Parathyroid adenoma (tissue), 2 donors: ENCODE measurements around the gene PYDC2.

ENCODE experiments used
- H2AFZ ChIP-seq: fragments of 300-600 bp; sonication (generic); one replicate; pipeline ENCODE4 v1.7.0; 2017; ENCODE audit warnings: antibody characterized with exemption, mild to moderate bottlenecking
- H3K27ac ChIP-seq: fragments of 300-600 bp; sonication (generic); one replicate; pipeline ENCODE4 v1.7.0; 2017
- H3K27me3 ChIP-seq: fragments of 300-600 bp; sonication (generic); one replicate; pipeline ENCODE4 v1.7.0; 2017; ENCODE audit warnings: low read length; ENCODE audit not compliant: control insufficient read depth, insufficient read depth
- H3K36me3 ChIP-seq: fragments of 300-600 bp; sonication (generic); one replicate; pipeline ENCODE4 v1.7.0; 2017; ENCODE audit warnings: low read length; ENCODE audit not compliant: control insufficient read depth, insufficient read depth
- H3K4me1 ChIP-seq: fragments of 300-600 bp; sonication (generic); one replicate; pipeline ENCODE4 v1.7.0; 2017; ENCODE audit warnings: control low read depth
- H3K4me2 ChIP-seq: fragments of 300-600 bp; sonication (generic); one replicate; pipeline ENCODE4 v1.7.0; 2017; ENCODE audit warnings: low read length
- H3K4me3 ChIP-seq: fragments of 300-600 bp; sonication (generic); one replicate; pipeline ENCODE4 v1.7.0; 2017; ENCODE audit warnings: low read depth, low read length
- H3K79me2 ChIP-seq: fragments of 300-600 bp; sonication (generic); one replicate; pipeline ENCODE4 v1.7.0; 2017; ENCODE audit warnings: control low read depth
- H3K9ac ChIP-seq: fragments of 300-600 bp; sonication (generic); one replicate; pipeline ENCODE4 v1.7.0; 2017; ENCODE audit warnings: mild to moderate bottlenecking
- H3K9me3 ChIP-seq: fragments of 300-600 bp; sonication (generic); one replicate; pipeline ENCODE4 v1.7.0; 2017; ENCODE audit warnings: low read length; ENCODE audit not compliant: control insufficient read depth
- TF ChIP-seq, protein P1 (sequence below): fragments of 300-600 bp; sonication (generic); IDR thresholded peaks from one replicate; pipeline ENCODE4 v1.7.0; 2017; ENCODE audit warnings: antibody characterized with exemption, mild to moderate bottlenecking
- donor health status: primary hyperparathyroidism.

Gene PYDC2

GRCh38 chr3:191435981-191436380, 25.0 kb upstream of the PYDC2 start:
- Histone ChIP-seq H3K9me3 (no peaks in the 10 kb centered on the region), H3K4me3 (no peak overlapping the region), H3K27me3 (no peaks in the 10 kb centered on the region), H3K9ac (no peak overlapping the region), H3K27ac (no peak overlapping the region), H3K4me1 (no peaks in the 10 kb centered on the region), H3K4me2 (no peak overlapping the region), H2AFZ (no peak overlapping the region), H3K79me2 (no peaks in the 10 kb centered on the region), H3K36me3 (no peaks in the 10 kb centered on the region)
- TF ChIP-seq, protein P1, sequence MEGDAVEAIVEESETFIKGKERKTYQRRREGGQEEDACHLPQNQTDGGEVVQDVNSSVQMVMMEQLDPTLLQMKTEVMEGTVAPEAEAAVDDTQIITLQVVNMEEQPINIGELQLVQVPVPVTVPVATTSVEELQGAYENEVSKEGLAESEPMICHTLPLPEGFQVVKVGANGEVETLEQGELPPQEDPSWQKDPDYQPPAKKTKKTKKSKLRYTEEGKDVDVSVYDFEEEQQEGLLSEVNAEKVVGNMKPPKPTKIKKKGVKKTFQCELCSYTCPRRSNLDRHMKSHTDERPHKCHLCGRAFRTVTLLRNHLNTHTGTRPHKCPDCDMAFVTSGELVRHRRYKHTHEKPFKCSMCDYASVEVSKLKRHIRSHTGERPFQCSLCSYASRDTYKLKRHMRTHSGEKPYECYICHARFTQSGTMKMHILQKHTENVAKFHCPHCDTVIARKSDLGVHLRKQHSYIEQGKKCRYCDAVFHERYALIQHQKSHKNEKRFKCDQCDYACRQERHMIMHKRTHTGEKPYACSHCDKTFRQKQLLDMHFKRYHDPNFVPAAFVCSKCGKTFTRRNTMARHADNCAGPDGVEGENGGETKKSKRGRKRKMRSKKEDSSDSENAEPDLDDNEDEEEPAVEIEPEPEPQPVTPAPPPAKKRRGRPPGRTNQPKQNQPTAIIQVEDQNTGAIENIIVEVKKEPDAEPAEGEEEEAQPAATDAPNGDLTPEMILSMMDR, result no peak

GRCh38 chr3:191438150-191438814, 22.7 kb upstream of the PYDC2 start:
- no peak overlapping the region for H3K4me2 ChIP-seq
- H3K9me3 ChIP-seq, result no peaks in the 10 kb centered on the region
- H3K79me2 ChIP-seq, result no peaks in the 10 kb centered on the region
- no peaks in the 10 kb centered on the region for H3K4me1 ChIP-seq
- H2AFZ ChIP-seq, result no peak overlapping the region
- no peak overlapping the region for H3K4me3 ChIP-seq
- no peaks in the 10 kb centered on the region for H3K36me3 ChIP-seq
- TF ChIP-seq, protein P1, result no peak
- no peaks in the 10 kb centered on the region for H3K27me3 ChIP-seq
- no peak overlapping the region for H3K9ac ChIP-seq
- no peak overlapping the region for H3K27ac ChIP-seq

- Histone ChIP-seq H3K79me2 (no peaks in the 10 kb centered on the region), H3K4me2 (no peak overlapping the region), H3K27ac (no peak overlapping the region), H3K4me1 (no peaks in the 10 kb centered on the region), H3K4me3 (no peak overlapping the region), H3K9me3 (no peaks in the 10 kb centered on the region), H2AFZ (no peak overlapping the region), H3K36me3 (no peaks in the 10 kb centered on the region), H3K27me3 (no peaks in the 10 kb centered on the region), H3K9ac (no peak overlapping the region)
- TF ChIP-seq, protein P1, result no peak
Measured at GRCh38 chr3:191440532-191440931, 20.4 kb upstream of the PYDC2 start.

- Histone ChIP-seq H3K9ac (no peak overlapping the region), H3K36me3 (no peaks in the 10 kb centered on the region), H3K27me3 (no peaks in the 10 kb centered on the region), H3K79me2 (no peaks in the 10 kb centered on the region), H3K9me3 (no peaks in the 10 kb centered on the region), H3K27ac (no peak overlapping the region), H3K4me2 (no peak overlapping the region), H3K4me1 (no peaks in the 10 kb centered on the region), H3K4me3 (no peak overlapping the region), H2AFZ (no peak overlapping the region)
- TF ChIP-seq, protein P1, result no peak
Measured at GRCh38 chr3:191441687-191442086, 19.3 kb upstream of the PYDC2 start.

DNA sequence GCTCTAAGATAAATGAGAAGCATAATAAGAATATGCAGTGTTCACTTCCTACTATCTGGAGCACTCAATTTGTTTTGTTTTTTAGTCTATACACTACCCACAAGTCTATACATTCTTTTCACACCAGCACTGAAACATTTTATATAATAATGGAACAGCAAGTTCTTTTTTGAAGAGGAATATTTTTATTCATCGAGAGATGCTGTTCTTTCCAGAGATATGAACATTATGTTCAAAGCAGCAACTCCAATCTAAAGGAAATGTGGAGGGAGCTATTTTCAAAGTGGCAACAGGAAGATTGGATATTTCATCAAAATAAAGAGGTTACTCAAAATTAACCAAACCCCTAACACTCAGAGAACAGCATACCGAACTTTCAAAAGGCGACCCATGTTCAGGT, 16.4 kb upstream of the PYDC2 start:
- H3K9ac ChIP-seq, result no peak overlapping the region
- no peak overlapping the region for H3K4me2 ChIP-seq
- no peaks in the 10 kb centered on the region for H3K27me3 ChIP-seq
- no peaks in the 10 kb centered on the region for H3K79me2 ChIP-seq
- no peaks in the 10 kb centered on the region for H3K4me1 ChIP-seq
- H3K9me3 ChIP-seq, result no peaks in the 10 kb centered on the region
- TF ChIP-seq, protein P1, result no peak
- no peak overlapping the region for H2AFZ ChIP-seq
- H3K4me3 ChIP-seq, result no peak overlapping the region
- no peak overlapping the region for H3K27ac ChIP-seq
- H3K36me3 ChIP-seq, result no peaks in the 10 kb centered on the region
